Bronchial epithelial cell (primary cell): ENCODE measurements around the gene CD83. TPM values are rescaled to one million over a fixed set of nuclear protein-coding genes. Genes with fewer than 3 reads are reported as not detected.

ENCODE experiments used
- DNase-seq: peaks from one replicate; pipeline ENCODE4 v3.0.0-alpha.2; 2010; ENCODE audit warnings: low read depth
- FAIRE-seq: peaks from 2 replicates; lab custom pipeline; 2011; peaks lifted over from hg19 to GRCh38; lab: Jason Lieb, UNC
- H3K27me3 ChIP-seq: 2 replicates; pipeline ENCODE4 v1.5.1; 2011; ENCODE audit warnings: low read length; ENCODE audit not compliant: control insufficient read depth, insufficient read depth
- H3K36me3 ChIP-seq: 2 replicates; pipeline ENCODE4 v1.5.1; 2011; ENCODE audit warnings: low read length; ENCODE audit not compliant: control insufficient read depth, insufficient read depth
- H3K4me3 ChIP-seq: 2 replicates; pipeline ENCODE4 v1.5.1; 2011; ENCODE audit warnings: mild to moderate bottlenecking, low read depth, low read length, control low read depth
- CTCF ChIP-seq: IDR thresholded peaks from 2 replicates; pipeline ENCODE4 v1.5.1; 2011; ENCODE audit warnings: mild to moderate bottlenecking, moderate library complexity, low read length, control low read depth, inconsistent platforms; ENCODE audit not compliant: insufficient read depth, severe bottlenecking
- total RNA-seq: library from RNA; depleted of rRNA; stranded (reverse); fragments of >200 nt; gene quantifications from 2 replicates; pipeline ENCODE4 v1.2.1, GENCODE V29; 2014

The CD83 gene
- total RNA-seq, 1 donor from 2014 or later = 0.53 TPM

GRCh38 chr6:14100966-14101365, 16.6 kb upstream of the CD83 start:
- H3K36me3 ChIP-seq = no peaks in the 10 kb centered on the region
- no peak for TF ChIP-seq CTCF
- peak; percentile 40 for FAIRE-seq

GRCh38 chr6:14102383-14102782, 15.2 kb upstream of the CD83 start:
- DNase-seq (no peak), FAIRE-seq (peak; percentile 7)
- Histone ChIP-seq H3K36me3 (no peaks in the 10 kb centered on the region), H3K27me3 (peaks cover 2% of the 10 kb centered on the region), H3K4me3 (no peak overlapping the region)
- TF ChIP-seq CTCF = no peak

More at GRCh38 chr6:14100966-14101365, 16.6 kb upstream of the CD83 start:
- H3K4me3 ChIP-seq = no peak overlapping the region
- peaks cover 2% of the 10 kb centered on the region for H3K27me3 ChIP-seq
- no peak for DNase-seq

- no peak overlapping the region for H3K4me3 ChIP-seq
- peaks cover 2% of the 10 kb centered on the region for H3K27me3 ChIP-seq
- no peak for DNase-seq
- no peak for FAIRE-seq
- no peaks in the 10 kb centered on the region for H3K36me3 ChIP-seq
- no peak for TF ChIP-seq CTCF
These were observed 12.0 kb upstream of the CD83 start for GRCh38 chr6:14105547-14105946.

GRCh38 chr6:14107000-14107399, 10.6 kb upstream of the CD83 start:
- Histone ChIP-seq H3K4me3 (no peak overlapping the region), H3K27me3 (peaks cover 2% of the 10 kb centered on the region), H3K36me3 (no peaks in the 10 kb centered on the region)
- DNase-seq (no peak), FAIRE-seq (no peak)
- TF ChIP-seq CTCF = no peak

- no peak for TF ChIP-seq CTCF
- Histone ChIP-seq H3K36me3 (no peaks in the 10 kb centered on the region), H3K4me3 (no peak overlapping the region), H3K27me3 (peaks cover 2% of the 10 kb centered on the region)
- FAIRE-seq (no peak), DNase-seq (no peak)
These were observed 9.7 kb upstream of the CD83 start for GRCh38 chr6:14107711-14108494.
